ENCODE data around the gene KRABD2.

Gene KRABD2

GRCh38 chr17:8345951-8346665 is 30.4 kb downstream of the KRABD2 start:
- Histone ChIP-seq H3K4me3 (ENCODE audit: low read depth in 1 of 3, low read length in 3 of 3) (no peak overlapping the region), H3K36me3 (ENCODE audit: control insufficient read depth in 4 of 4, insufficient read depth in 3 of 4, low read depth in 1 of 4, low read length in 3 of 4) (no peaks in the 10 kb centered on the region), H3K9me3 (ENCODE audit: control insufficient read depth in 4 of 4, low read length in 3 of 4) (no peaks in the 10 kb centered on the region), H3K27me3 (ENCODE audit: control insufficient read depth in 4 of 4, insufficient read depth in 4 of 4, low read length in 3 of 4) (peaks cover 0 to 2% (median 0%) of the 10 kb centered on the region in 4 donors), H3K27ac (ENCODE audit: low read depth in 1 of 2, low read length in 2 of 2) (no peak overlapping the region), H3K4me1 (ENCODE audit: control insufficient read depth in 4 of 4, insufficient read depth in 4 of 4, low read length in 3 of 4) (no peaks in the 10 kb centered on the region), H3K9ac (ENCODE audit: low read depth in 1 of 2, low read length in 2 of 2) (no peak overlapping the region)
- TF ChIP-seq JUND (IDR thresholded peaks at IDR 0.05) (no peak), HNF4G (IDR thresholded peaks at IDR 0.05) (no peak), FOXA2 (IDR thresholded peaks at IDR 0.05) (no peak), EGR1 (IDR thresholded peaks at IDR 0.05; ENCODE audit: low read depth in 2 of 2) (no peak), YY1 (IDR thresholded peaks at IDR 0.05) (no peak)
- TF ChIP-seq, protein P1, sequence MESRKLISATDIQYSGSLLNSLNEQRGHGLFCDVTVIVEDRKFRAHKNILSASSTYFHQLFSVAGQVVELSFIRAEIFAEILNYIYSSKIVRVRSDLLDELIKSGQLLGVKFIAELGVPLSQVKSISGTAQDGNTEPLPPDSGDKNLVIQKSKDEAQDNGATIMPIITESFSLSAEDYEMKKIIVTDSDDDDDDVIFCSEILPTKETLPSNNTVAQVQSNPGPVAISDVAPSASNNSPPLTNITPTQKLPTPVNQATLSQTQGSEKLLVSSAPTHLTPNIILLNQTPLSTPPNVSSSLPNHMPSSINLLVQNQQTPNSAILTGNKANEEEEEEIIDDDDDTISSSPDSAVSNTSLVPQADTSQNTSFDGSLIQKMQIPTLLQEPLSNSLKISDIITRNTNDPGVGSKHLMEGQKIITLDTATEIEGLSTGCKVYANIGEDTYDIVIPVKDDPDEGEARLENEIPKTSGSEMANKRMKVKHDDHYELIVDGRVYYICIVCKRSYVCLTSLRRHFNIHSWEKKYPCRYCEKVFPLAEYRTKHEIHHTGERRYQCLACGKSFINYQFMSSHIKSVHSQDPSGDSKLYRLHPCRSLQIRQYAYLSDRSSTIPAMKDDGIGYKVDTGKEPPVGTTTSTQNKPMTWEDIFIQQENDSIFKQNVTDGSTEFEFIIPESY (IDR thresholded peaks at IDR 0.05), result no peak
- DNase-seq (ENCODE audit: low spot score), result no peak
- WGBS, result 43% methylated on average over 5 of the region's 5 CpGs

GRCh38 chr17:8345052-8345690 is 31.3 kb downstream of the KRABD2 start:
- Histone ChIP-seq H3K27ac (ENCODE audit: low read depth in 1 of 2, low read length in 2 of 2) (no peak overlapping the region), H3K36me3 (ENCODE audit: control insufficient read depth in 4 of 4, insufficient read depth in 3 of 4, low read depth in 1 of 4, low read length in 3 of 4) (no peaks in the 10 kb centered on the region), H3K27me3 (ENCODE audit: control insufficient read depth in 4 of 4, insufficient read depth in 4 of 4, low read length in 3 of 4) (peaks cover 0 to 2% (median 0%) of the 10 kb centered on the region in 4 donors), H3K9me3 (ENCODE audit: control insufficient read depth in 4 of 4, low read length in 3 of 4) (no peaks in the 10 kb centered on the region), H3K9ac (ENCODE audit: low read depth in 1 of 2, low read length in 2 of 2) (no peak overlapping the region), H3K4me1 (ENCODE audit: control insufficient read depth in 4 of 4, insufficient read depth in 4 of 4, low read length in 3 of 4) (no peaks in the 10 kb centered on the region), H3K4me3 (ENCODE audit: low read depth in 1 of 3, low read length in 3 of 3) (no peak overlapping the region)
- WGBS, result 50% methylated on average over 6 of the region's 6 CpGs
- DNase-seq (ENCODE audit: low spot score), result no peak
- TF ChIP-seq HNF4G (IDR thresholded peaks at IDR 0.05) (no peak), FOXA1 (IDR thresholded peaks at IDR 0.05) (no peak), JUND (IDR thresholded peaks at IDR 0.05) (no peak), TAF1 (conservative IDR thresholded peaks at IDR 0.05) (no peak), NR2F2 (IDR thresholded peaks at IDR 0.05) (no peak), FOXA2 (IDR thresholded peaks at IDR 0.05) (no peak), YY1 (IDR thresholded peaks at IDR 0.05) (no peak), CTCF (IDR thresholded peaks at IDR 0.05; ENCODE audit: low read depth, low read length, missing input control) (no peak), GABPA (IDR thresholded peaks at IDR 0.05 in 1 of 2, conservative IDR thresholded peaks at IDR 0.05 in 1 of 2) (no peak)
- TF ChIP-seq, protein P2, sequence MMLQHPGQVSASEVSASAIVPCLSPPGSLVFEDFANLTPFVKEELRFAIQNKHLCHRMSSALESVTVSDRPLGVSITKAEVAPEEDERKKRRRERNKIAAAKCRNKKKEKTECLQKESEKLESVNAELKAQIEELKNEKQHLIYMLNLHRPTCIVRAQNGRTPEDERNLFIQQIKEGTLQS (IDR thresholded peaks at IDR 0.05), result no peak
- TF ChIP-seq, protein P3, sequence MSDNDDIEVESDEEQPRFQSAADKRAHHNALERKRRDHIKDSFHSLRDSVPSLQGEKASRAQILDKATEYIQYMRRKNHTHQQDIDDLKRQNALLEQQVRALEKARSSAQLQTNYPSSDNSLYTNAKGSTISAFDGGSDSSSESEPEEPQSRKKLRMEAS (IDR thresholded peaks at IDR 0.05), result no peak
- TF ChIP-seq, protein P4, sequence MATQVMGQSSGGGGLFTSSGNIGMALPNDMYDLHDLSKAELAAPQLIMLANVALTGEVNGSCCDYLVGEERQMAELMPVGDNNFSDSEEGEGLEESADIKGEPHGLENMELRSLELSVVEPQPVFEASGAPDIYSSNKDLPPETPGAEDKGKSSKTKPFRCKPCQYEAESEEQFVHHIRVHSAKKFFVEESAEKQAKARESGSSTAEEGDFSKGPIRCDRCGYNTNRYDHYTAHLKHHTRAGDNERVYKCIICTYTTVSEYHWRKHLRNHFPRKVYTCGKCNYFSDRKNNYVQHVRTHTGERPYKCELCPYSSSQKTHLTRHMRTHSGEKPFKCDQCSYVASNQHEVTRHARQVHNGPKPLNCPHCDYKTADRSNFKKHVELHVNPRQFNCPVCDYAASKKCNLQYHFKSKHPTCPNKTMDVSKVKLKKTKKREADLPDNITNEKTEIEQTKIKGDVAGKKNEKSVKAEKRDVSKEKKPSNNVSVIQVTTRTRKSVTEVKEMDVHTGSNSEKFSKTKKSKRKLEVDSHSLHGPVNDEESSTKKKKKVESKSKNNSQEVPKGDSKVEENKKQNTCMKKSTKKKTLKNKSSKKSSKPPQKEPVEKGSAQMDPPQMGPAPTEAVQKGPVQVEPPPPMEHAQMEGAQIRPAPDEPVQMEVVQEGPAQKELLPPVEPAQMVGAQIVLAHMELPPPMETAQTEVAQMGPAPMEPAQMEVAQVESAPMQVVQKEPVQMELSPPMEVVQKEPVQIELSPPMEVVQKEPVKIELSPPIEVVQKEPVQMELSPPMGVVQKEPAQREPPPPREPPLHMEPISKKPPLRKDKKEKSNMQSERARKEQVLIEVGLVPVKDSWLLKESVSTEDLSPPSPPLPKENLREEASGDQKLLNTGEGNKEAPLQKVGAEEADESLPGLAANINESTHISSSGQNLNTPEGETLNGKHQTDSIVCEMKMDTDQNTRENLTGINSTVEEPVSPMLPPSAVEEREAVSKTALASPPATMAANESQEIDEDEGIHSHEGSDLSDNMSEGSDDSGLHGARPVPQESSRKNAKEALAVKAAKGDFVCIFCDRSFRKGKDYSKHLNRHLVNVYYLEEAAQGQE (IDR thresholded peaks at IDR 0.05), result no peak

All from liver (tissue), 8 donors.